ENCODE data around the gene OR2A42. TPM values are rescaled to one million over a fixed set of nuclear protein-coding genes. Genes with fewer than 3 reads are reported as not detected.

Gene OR2A42
- total RNA-seq, 2 experiments from 2014 or later, result not detected

Other genes with a start within 250 kb of the OR2A42 start
- gene OR6B1, start 239.3 kb downstream of the OR2A42 start, total RNA-seq, result not detected
- gene OR2A5, start 190.7 kb downstream of the OR2A42 start, total RNA-seq, result not detected
- not detected for gene OR2A25, start 169.8 kb downstream of the OR2A42 start, total RNA-seq
- gene OR2A12, start 153.3 kb downstream of the OR2A42 start, total RNA-seq, result not detected
- not detected for gene OR2A2, start 130.0 kb downstream of the OR2A42 start, total RNA-seq
- gene OR2A14, start 116.4 kb downstream of the OR2A42 start, total RNA-seq, result not detected
- under 1 TPM in 1 of 2 experiments, not detected in 1; 0.27 TPM for gene CTAGE4, start 56.1 kb downstream of the OR2A42 start, total RNA-seq
- 1 to 10 TPM in 1 of 2 experiments, under 1 TPM in 1; 0.84 to 1.2 TPM for gene ARHGEF35, start 43.8 kb downstream of the OR2A42 start, total RNA-seq
- gene OR2A7, start 25.2 kb upstream of the OR2A42 start, total RNA-seq, result 1 to 10 TPM; 2.6 to 2.7 TPM
- gene CTAGE8, start 29.7 kb upstream of the OR2A42 start, total RNA-seq, result 1 to 10 TPM; 1.1 to 1.2 TPM
- not detected for gene OR2A1, start 72.8 kb upstream of the OR2A42 start, total RNA-seq
- 1 to 10 TPM; 6.2 to 7.7 TPM for gene ARHGEF5, start 115.8 kb upstream of the OR2A42 start, total RNA-seq
- gene NOBOX, start 164.1 kb upstream of the OR2A42 start, total RNA-seq, result not detected

Data from CD8-positive, alpha-beta T cell (primary cell).